ENCODE measurements around the gene PLEKHN1.

The PLEKHN1 gene

DNA sequence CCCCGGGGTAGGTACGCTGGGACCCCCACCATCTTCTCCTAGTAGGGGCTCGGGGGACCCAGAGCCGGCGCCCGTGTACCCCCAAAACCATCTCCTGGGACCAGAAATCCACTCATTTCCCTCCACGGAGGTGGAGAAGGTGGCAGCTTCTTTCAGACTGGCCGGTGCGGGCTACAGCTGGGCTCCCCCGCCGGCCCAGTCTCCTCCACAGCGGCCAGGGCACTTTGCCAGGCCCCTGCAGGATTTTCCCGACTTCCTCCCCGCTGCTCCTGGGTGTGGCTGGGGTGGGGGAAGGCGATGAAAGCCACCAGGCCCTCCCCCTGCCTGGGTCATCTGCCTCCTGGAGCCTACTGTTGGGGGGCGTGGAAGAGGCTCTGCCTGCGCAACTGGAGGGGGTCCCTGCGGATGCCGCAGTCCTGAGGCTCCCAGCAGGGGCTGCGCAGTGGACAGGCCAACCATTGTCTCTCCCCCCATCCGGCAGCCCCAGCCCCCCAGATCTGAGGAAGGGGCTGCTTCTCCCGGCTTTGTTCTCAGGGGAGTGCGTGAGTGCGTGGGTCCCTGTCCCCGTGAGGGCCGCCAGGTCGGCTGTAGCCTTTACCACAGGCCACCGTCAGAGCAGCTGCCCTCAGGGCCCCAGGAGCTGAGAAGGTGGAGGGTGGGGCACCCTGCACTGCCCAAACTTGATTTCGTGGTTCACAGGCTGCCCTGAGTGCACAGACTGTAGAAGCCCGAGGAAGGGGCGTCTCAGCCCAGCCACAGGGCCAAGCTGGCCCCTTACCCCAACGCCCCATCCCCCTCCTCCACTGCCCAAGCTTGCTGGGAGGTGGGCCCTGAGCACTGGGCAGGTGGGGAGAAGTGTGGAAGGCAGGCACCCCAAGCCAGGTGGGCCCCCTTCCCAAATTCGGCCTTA lies 55.0 kb downstream of the PLEKHN1 start:
- Histone ChIP-seq H3K36me3 (replicated peaks; ENCODE audit: low read depth, low read length) (no peaks in the 10 kb centered on the region), H3K4me1 (ENCODE audit: low read length) (peaks cover 7% of the 10 kb centered on the region; the same call in 1 of the 2 replicates), H3K4me2 (ENCODE audit: low read length) (peak overlapping the region; percentile 78), H2AFZ (ENCODE audit: low read depth, low read length) (no peak overlapping the region), H4K20me1 (ENCODE audit: insufficient read depth, low read length) (0 out of 2 replicates have a peak, but pooled peaks cover 4% of the 10 kb centered on the region), H3K4me3 (ENCODE audit: low read length) (peak overlapping the region; percentile 81), H3K9me3 (ENCODE audit: insufficient read depth, low read length) (no peaks in the 10 kb centered on the region), H3K9ac (ENCODE audit: low read length) (0 out of 2 replicates have a peak overlapping the region, but pooled peaks have one; percentile 1), H3K27ac (ENCODE audit: low read length) (no peak overlapping the region), H3K27me3 (ENCODE audit: low read depth, low read length) (peaks cover 13% of the 10 kb centered on the region), H3K79me2 (ENCODE audit: low read length) (no peaks in the 10 kb centered on the region)
- TF ChIP-seq, protein P1, sequence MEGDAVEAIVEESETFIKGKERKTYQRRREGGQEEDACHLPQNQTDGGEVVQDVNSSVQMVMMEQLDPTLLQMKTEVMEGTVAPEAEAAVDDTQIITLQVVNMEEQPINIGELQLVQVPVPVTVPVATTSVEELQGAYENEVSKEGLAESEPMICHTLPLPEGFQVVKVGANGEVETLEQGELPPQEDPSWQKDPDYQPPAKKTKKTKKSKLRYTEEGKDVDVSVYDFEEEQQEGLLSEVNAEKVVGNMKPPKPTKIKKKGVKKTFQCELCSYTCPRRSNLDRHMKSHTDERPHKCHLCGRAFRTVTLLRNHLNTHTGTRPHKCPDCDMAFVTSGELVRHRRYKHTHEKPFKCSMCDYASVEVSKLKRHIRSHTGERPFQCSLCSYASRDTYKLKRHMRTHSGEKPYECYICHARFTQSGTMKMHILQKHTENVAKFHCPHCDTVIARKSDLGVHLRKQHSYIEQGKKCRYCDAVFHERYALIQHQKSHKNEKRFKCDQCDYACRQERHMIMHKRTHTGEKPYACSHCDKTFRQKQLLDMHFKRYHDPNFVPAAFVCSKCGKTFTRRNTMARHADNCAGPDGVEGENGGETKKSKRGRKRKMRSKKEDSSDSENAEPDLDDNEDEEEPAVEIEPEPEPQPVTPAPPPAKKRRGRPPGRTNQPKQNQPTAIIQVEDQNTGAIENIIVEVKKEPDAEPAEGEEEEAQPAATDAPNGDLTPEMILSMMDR (IDR thresholded peaks at IDR 0.05; ENCODE audit: low read depth, low read length) = no peak
- TF ChIP-seq EZH2phosphoT487 (IDR thresholded peaks at IDR 0.05; ENCODE audit: low read depth) = no peak

DNA sequence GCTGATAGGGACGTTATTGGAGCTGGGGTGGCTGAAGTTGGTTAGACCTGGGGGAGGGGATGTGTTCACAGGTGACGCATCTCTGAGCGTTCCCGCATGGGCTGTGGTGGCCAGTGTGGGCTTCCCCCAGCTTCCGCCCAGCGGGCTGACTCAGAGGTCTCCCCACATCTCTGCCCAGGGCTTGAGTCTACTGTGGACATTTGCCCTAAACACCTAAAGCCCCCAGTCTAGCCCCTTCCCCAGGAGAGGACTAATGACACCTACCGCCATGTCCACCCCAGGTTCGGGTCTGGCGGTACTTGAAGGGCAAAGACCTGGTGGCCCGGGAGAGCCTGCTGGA lies 55.6 kb downstream of the PLEKHN1 start:
- Histone ChIP-seq H3K9me3 (ENCODE audit: insufficient read depth, low read length) (no peaks in the 10 kb centered on the region), H2AFZ (ENCODE audit: low read depth, low read length) (no peak overlapping the region), H3K4me2 (ENCODE audit: low read length) (no peak overlapping the region), H3K9ac (ENCODE audit: low read length) (no peak overlapping the region), H3K36me3 (replicated peaks; ENCODE audit: low read depth, low read length) (no peaks in the 10 kb centered on the region), H3K27ac (ENCODE audit: low read length) (no peak overlapping the region), H3K4me3 (ENCODE audit: low read length) (no peak overlapping the region), H3K27me3 (ENCODE audit: low read depth, low read length) (peaks cover 13% of the 10 kb centered on the region), H3K79me2 (ENCODE audit: low read length) (no peaks in the 10 kb centered on the region), H4K20me1 (ENCODE audit: insufficient read depth, low read length) (0 out of 2 replicates have a peak, but pooled peaks cover 4% of the 10 kb centered on the region), H3K4me1 (ENCODE audit: low read length) (peaks cover 7% of the 10 kb centered on the region; the same call in 1 of the 2 replicates)
- TF ChIP-seq EZH2phosphoT487 (IDR thresholded peaks at IDR 0.05; ENCODE audit: low read depth) = no peak
- TF ChIP-seq, protein P1 (IDR thresholded peaks at IDR 0.05; ENCODE audit: low read depth, low read length) = no peak

DNA sequence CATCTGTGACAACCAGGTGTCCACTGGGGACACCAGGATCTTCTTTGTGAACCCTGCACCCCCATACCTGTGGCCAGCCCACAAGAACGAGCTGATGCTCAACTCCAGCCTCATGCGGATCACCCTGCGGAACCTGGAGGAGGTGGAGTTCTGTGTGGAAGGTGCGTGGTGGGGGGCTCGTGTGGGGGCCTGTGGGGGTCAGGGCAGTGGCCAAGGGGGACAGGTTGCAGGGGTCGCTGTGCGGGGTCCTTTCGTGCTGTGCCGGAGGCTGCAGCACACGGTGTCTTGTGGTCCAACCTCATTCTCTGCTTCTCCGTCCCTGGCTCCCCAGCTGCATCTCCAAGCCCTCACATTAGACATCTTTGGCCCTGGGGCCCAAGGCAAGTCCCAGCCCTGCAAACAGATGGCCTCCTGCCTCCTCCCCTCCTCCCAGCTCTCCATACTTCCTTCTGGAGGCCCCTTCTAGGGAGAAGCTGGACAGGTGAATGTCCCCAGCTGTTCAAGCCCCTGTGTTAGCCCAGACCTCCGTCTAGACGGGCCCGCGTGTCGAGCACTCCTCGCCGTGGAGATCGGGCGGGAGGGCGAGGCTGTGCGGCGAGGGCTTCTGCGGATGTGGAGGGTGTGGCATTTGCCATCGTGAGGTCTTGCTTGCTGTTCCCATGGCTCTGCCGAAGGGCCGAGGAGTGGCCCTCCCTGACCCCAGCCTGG lies 56.2 kb downstream of the PLEKHN1 start:
- H3K9me3 ChIP-seq (ENCODE audit: insufficient read depth, low read length) = no peaks in the 10 kb centered on the region
- H3K9ac ChIP-seq (ENCODE audit: low read length) = no peak overlapping the region
- no peak overlapping the region for H3K4me3 ChIP-seq (ENCODE audit: low read length)
- no peaks in the 10 kb centered on the region for H3K79me2 ChIP-seq (ENCODE audit: low read length)
- no peak overlapping the region for H3K4me2 ChIP-seq (ENCODE audit: low read length)
- H3K36me3 ChIP-seq (replicated peaks; ENCODE audit: low read depth, low read length) = no peaks in the 10 kb centered on the region
- H2AFZ ChIP-seq (ENCODE audit: low read depth, low read length) = no peak overlapping the region
- 0 out of 2 replicates have a peak, but pooled peaks cover 4% of the 10 kb centered on the region for H4K20me1 ChIP-seq (ENCODE audit: insufficient read depth, low read length)
- H3K4me1 ChIP-seq (ENCODE audit: low read length) = peaks cover 7% of the 10 kb centered on the region; the same call in 1 of the 2 replicates
- peaks cover 13% of the 10 kb centered on the region for H3K27me3 ChIP-seq (ENCODE audit: low read depth, low read length)
- H3K27ac ChIP-seq (ENCODE audit: low read length) = no peak overlapping the region
- TF ChIP-seq, protein P1 (IDR thresholded peaks at IDR 0.05; ENCODE audit: low read depth, low read length) = no peak
- TF ChIP-seq EZH2phosphoT487 (IDR thresholded peaks at IDR 0.05; ENCODE audit: low read depth) = no peak

DNA sequence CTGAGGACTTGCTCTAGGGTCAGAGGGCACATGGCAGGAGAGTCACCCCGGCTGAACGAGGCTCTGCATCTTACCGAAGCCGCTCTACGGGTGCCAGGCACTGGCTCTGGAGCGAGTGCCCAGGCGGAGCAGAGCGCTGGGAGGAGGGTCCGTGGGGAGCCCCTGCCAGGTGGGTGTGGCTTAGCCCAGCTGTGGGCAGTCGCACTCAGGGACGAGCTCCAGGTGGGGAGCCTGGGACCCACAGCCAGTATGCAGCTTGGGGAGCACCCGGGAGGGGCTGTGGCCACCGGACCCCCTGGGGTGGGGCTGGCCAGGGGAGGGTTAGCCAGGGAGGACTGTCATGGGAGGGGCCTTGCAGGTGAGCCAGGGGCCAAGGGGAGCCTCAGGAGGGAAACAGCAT lies 57.4 kb downstream of the PLEKHN1 start:
- Histone ChIP-seq H3K9me3 (ENCODE audit: insufficient read depth, low read length) (no peaks in the 10 kb centered on the region), H3K27ac (ENCODE audit: low read length) (no peak overlapping the region), H3K9ac (ENCODE audit: low read length) (no peak overlapping the region), H3K36me3 (replicated peaks; ENCODE audit: low read depth, low read length) (no peaks in the 10 kb centered on the region), H3K79me2 (ENCODE audit: low read length) (no peaks in the 10 kb centered on the region), H4K20me1 (ENCODE audit: insufficient read depth, low read length) (0 out of 2 replicates have a peak, but pooled peaks cover 4% of the 10 kb centered on the region), H3K4me2 (ENCODE audit: low read length) (no peak overlapping the region), H2AFZ (ENCODE audit: low read depth, low read length) (no peak overlapping the region), H3K4me3 (ENCODE audit: low read length) (no peak overlapping the region), H3K4me1 (ENCODE audit: low read length) (peaks cover 7% of the 10 kb centered on the region; the same call in 1 of the 2 replicates), H3K27me3 (ENCODE audit: low read depth, low read length) (peaks cover 13% of the 10 kb centered on the region)
- TF ChIP-seq, protein P1 (IDR thresholded peaks at IDR 0.05; ENCODE audit: low read depth, low read length) = no peak
- no peak for TF ChIP-seq EZH2phosphoT487 (IDR thresholded peaks at IDR 0.05; ENCODE audit: low read depth)

All from OCI-LY3 (cell line).